T-helper 2 cell (primary cell): ENCODE data around the gene SLC39A6.
"Not testable (repeated sequence)": the region's sequence is repeated elsewhere in the genome, so short reads cannot be mapped to it uniquely, and the experiment has no call there.

Experiments
- DNase-seq, 5 experiments: peaks; one replicate each; pipeline versions ENCODE4 v3.0.0 to v3.0.0-alpha.2; 2012 to 2022
- total RNA-seq, 2 donors: gene quantifications; one replicate each; lab custom pipeline; 2026; lab: John Stamatoyannopoulos, UW

Gene SLC39A6, protein sequence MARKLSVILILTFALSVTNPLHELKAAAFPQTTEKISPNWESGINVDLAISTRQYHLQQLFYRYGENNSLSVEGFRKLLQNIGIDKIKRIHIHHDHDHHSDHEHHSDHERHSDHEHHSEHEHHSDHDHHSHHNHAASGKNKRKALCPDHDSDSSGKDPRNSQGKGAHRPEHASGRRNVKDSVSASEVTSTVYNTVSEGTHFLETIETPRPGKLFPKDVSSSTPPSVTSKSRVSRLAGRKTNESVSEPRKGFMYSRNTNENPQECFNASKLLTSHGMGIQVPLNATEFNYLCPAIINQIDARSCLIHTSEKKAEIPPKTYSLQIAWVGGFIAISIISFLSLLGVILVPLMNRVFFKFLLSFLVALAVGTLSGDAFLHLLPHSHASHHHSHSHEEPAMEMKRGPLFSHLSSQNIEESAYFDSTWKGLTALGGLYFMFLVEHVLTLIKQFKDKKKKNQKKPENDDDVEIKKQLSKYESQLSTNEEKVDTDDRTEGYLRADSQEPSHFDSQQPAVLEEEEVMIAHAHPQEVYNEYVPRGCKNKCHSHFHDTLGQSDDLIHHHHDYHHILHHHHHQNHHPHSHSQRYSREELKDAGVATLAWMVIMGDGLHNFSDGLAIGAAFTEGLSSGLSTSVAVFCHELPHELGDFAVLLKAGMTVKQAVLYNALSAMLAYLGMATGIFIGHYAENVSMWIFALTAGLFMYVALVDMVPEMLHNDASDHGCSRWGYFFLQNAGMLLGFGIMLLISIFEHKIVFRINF
- total RNA-seq: 23.4 to 33.4 reads per million in 2 donors

GRCh38 chr18:36129300-36130038, at the start of gene SLC39A6, which contains the start of gene ELP2:
Gene SLC39A6, minus strand, starts transcription at chr18:36129340. Its CDS starts 2,333 bp downstream, at chr18:36127007.
Gene ELP2, plus strand, starts transcription at chr18:36129899. Its CDS starts 35 bp downstream, at chr18:36129934.
- DNase-seq: peak; percentile 89 to 97 (median 93)

DNA sequence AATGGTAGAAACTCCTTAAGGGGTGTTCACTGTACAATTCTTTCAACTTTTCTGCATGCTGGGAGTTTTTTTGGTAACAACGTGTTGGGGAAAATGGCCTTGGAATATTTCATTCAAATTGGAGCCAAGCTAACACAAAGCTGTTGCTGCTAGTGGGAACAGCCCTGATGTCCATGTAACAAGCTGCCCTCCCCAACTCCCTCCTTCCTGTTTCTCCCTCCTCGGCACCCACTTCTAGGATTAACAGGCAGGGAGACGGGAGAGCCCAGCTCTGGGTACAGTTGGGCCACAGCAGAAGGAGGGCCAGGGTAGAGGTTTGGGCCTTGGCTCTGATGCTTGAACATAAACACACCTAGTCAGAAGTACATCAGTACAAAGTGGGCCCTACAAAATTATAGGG, 48.8 kb upstream of the SLC39A6 start:
- DNase-seq: no peak

GRCh38 chr18:36176711-36177110, 47.6 kb upstream of the SLC39A6 start:
- DNase-seq: peak in 1 of 5 experiments; percentile 42

DNA sequence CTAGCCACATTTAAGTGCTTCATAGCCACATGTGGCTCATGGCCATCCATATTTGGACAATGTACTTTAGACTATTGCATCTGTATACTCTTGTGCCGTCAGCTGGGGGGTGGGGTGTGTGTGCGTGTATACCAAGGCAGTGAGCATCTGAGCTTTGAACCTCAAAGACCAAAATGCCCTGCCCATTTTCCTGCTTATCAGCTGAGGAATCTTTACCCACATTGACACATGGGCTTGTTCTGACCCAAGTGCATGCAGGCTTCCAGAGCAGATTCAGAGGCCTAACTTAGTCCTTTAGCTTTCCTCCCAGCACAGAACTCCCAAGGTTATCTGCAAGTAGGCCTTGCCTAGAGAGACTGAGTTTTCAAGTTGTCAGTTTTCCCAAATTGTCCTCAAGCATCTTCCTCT, 47.0 kb upstream of the SLC39A6 start:
- DNase-seq: peak in 1 of 5 experiments; percentile 55

GRCh38 chr18:36175481-36175880, 46.3 kb upstream of the SLC39A6 start:
- no peak for DNase-seq

DNA sequence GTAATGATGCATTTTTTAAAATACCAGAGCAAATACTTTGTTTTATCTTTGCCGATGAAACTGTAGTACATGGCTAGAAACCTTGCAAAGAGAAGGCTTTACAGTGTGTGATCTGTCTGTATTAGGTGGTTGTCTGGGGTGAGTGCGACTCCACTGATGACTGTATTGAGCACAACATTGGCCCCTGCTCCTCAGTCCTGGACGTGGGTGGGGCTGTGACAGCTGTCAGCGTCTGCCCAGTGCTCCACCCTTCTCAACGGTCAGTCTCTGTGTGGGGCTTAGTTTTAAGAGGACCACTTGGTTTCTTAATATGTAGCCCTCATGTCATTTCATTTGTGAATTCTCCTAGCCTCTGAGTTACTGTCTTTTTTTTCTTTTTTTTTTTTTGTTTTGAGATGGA, 40.8 kb upstream of the SLC39A6 start:
- DNase-seq: no peak

DNA sequence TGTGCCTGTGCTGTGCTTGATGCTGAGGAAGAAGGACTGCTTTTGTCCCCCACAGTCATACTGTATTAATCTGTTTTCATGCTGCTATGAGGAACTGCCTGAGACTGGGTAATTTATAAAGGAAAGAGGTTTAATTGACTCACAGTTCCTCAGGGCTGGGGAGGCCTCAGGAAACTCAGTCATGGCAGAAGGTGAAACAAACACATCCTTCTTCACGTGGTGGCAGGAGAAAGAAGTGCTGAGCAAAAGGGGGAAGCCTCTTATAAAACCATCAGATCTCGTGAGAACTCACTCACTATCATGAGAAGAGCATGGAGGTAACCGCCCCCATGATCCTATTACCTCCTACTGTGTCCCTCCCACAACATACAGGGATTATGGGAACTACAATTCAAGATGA, 39.2 kb upstream of the SLC39A6 start:
- DNase-seq: not testable (repeated sequence)

DNA sequence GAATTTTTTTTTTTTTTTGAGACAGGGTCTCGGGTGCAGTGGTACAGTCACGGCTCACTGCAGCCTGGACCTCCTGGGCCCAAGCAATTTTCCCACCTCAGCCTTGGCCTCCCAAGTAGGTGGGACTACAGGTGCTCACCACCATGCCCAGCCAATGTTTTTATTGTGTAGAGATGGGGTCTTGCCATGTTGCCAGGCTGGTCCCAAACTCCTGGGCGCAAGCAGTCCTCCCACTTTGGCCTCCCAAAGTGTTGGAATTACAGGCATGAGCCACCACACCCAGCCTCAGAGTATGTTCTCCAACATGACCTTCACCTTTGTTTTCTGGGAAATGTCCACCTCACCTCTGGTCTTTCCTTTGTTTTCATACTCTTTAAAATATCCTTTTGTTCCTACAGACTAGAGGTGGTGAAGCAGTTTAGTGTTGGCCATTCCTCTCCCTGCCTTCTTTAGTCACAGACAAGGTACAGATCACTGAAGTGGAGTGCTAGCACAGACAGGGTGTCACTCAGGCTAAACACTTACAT, 38.6 kb upstream of the SLC39A6 start:
- no peak for DNase-seq

DNA sequence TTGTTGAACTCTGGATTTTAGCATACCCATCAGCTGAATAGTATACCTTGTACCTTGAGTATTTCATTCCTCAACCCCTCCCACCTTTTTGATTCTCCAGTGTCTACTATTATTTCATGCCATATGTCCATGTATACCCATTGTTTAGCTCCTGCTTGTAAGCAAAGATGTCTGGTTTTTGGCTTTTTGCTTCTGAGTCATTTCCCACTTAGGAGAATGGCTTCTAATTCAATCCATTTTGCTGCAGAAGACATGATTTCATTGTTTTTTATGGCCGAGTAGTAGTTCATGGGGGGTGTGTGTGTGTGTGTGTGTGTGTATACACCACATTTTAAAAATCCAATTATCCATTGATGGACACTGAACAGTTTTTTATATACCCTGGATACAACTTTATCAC, 33.8 kb upstream of the SLC39A6 start:
- DNase-seq: no peak

GRCh38 chr18:36160959-36161371, 31.8 kb upstream of the SLC39A6 start:
- DNase-seq: peak in 1 of 5 experiments; percentile 11

DNA sequence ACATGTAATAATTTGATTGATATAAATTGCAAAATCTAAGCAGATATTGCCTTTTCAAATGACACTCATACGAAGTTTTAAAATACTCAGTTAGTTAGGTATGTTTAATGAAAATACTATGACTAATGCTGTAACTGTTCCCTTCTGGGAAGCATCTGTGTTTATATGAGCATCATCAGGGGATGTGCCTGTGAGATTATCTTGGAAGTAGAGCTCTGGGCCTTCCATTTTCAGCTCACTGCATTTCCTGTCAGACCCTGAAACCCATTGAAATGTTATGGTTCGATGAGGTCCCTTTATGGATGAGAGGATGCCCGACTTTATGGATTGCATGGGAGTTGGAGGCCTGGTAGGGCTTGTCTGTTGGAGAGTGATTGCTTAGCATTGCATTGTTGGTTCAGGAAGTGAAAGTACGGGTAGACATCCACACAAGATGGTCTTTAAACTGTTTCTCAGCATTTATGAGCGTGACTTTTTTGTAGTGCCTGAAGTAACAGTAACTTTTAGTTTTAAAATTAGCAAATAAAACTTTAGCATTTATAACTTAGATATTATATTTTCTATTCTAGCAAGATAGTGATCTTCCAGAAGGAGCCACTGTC, 29.2 kb upstream of the SLC39A6 start:
- no peak for DNase-seq

DNA sequence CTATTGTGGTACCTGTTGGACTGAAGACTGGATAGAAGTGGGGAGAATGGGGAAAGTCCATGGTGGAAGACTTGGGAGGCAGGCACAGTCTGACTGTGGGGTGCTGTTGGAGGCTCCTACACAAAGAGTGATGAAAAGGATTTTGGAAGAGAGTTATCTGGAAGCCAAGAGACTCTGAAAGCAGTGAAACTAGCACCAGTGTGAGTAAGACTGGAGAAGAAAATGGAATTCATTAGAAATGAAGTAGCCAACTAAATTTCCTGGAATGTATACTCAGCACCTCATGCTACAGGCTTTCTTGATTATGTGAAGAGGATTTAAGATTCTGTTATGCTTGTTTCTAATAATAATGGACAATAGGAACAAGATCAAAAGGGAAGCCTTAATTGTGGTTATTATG, 28.3 kb upstream of the SLC39A6 start:
- no peak for DNase-seq

DNA sequence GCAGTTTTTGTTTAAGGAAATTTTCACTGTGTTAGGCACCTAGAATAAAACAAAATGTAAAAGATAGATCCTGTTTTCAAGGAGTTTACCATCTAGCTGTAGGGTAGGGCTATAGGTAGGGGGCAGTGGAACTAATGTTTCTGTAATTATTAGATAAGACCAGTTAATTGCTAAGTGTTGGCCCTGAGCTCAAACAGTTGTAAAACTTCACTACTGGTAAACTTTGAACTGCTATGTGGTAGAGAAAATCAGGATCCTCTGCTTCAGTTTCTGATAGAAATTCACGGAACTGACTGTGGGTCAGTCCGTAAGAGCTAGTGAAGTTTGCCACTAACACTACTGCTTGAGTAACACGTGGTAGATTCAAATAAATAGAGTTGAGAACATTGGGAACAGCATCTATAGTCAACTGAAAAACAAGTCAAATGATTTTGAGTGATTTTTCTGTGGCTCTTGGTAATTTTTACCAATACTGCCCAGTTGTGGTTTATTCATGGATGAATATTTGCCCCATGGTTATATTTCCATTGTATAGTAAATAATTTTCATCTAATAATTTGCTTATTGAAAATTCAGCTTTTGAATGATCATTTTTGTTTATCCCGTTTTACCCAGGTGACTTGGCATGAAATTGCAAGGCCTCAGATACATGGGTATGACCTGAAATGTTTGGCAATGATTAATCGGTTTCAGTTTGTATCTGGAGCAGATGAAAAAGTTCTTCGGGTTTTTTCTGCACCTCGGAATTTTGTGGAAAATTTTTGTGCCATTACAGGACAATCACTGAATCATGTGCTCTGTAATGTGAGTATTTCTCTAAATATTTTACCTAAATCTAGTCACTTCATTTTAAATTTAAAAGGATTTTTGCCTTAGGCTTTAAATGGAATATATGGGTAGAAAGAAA, 27.0 kb upstream of the SLC39A6 start:
- DNase-seq: no peak

DNA sequence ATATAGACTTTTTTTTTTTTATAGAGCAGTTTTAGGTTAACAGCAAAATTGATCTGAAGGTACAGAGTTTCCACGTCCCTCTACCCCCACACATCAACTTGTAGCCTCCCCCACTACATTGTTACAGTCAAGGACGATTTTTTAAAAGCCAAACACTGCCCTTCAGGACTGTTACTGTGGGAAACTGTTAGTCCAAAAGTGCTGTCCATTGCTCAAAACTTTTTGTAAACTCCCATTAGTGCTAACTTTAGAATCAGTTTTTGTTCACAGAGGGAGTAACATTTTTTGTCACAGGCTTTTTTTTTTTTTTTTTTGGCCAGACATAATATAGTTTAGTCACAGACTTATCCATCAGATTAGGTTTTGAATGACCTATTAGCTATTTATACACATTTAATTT, 24.6 kb upstream of the SLC39A6 start:
- no peak for DNase-seq

DNA sequence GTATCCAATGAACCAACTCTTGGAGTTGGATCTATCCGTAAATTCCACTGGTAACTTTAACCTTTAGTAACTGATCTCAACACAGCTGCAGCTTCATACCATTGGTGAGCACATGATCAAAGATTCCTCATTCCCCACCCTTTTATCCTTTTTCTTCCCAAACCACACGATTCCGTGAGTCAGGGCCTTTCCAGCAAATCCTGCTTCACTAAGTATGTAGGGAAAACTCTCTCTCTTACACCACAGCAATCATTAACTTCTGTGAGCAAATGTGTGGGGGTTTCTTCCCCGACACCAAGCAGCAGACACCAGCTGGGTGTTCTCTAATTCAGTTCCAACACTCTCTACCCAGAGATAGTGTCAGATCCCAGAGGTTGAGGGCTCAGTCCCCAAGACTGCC, 24.1 kb upstream of the SLC39A6 start:
- DNase-seq: no peak

- DNase-seq: no peak
These were observed 23.6 kb upstream of the SLC39A6 start for GRCh38 chr18:36152781-36153180.

- DNase-seq: no peak
These were observed 20.6 kb upstream of the SLC39A6 start for GRCh38 chr18:36149514-36150289.

GRCh38 chr18:36143391-36143790, 14.3 kb upstream of the SLC39A6 start:
- DNase-seq: no peak

DNA sequence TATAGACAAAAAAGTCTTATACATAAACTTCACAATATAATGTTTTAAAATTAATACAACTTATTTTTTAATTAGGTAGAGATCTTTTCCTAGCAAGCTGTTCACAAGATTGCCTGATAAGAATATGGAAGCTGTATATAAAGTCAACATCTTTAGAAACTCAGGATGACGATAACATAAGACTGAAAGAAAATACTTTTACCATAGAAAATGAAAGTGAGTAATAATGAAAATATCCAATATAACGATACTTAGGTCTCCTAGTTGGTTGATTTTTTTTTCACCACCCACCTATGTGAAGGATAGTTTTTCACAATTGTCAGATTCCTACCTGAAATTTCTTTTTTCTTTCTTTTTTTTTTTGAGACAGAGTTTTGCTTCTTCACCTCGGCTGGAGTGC, 13.6 kb upstream of the SLC39A6 start:
- DNase-seq: peak in 1 of 5 experiments; percentile 20

- peak in 1 of 5 experiments; percentile 25 for DNase-seq
These were observed 12.4 kb upstream of the SLC39A6 start for GRCh38 chr18:36141576-36141975.
